Endothelial cell of umbilical vein (primary cell): Measurements from ENCODE around the gene CRYAB. TPM values are rescaled to one million over a fixed set of nuclear protein-coding genes. Genes with fewer than 3 reads are reported as not detected.

ENCODE experiments used
- BruUV-seq: library from RNA; stranded (reverse); fragments of 400-500 nt; replicated peaks from 2 replicates; lab custom pipeline; 2021; lab: Mats Ljungman, UMichigan
- CTCF ChIA-PET: fragments of 300-600, 350-600 bp; sonication (Branson Sonifier 250); formaldehyde crosslinking; loops from one replicate; lab custom pipeline; 2021; ENCODE audit warnings: antibody characterized with exemption, inconsistent platforms; lab: Charles Lee
- POLR2A ChIA-PET: fragments of 300-600, 350-600 bp; sonication (Branson Sonifier 250); formaldehyde crosslinking; loops from one replicate; lab custom pipeline; 2021; ENCODE audit warnings: antibody characterized with exemption, inconsistent platforms; lab: Charles Lee
- DNase-seq: peaks from one replicate; pipeline ENCODE4 v3.0.0-alpha.2; 2011; ENCODE audit warnings: low read depth, low spot score
- FAIRE-seq: peaks from 2 replicates; lab custom pipeline; 2011; peaks lifted over from hg19 to GRCh38; lab: Jason Lieb, UNC
- H2AFZ ChIP-seq: 2 replicates; pipeline ENCODE4 v1.6.0; 2012; ENCODE audit warnings: low read depth, low read length, control low read depth, inconsistent platforms
- H3K27ac ChIP-seq: 2 replicates; pipeline ENCODE4 v1.5.1; 2011; ENCODE audit warnings: low read depth, mild to moderate bottlenecking, control low read depth, low read length, moderate library complexity; ENCODE audit not compliant: insufficient read depth
- H3K27me3 ChIP-seq, 2 experiments: 2 replicates each; pipeline versions ENCODE4 v1.6.0 to v1.6.1; 2011; ENCODE audit warnings: low read length in 2 of 2, mixed read lengths in 1 of 2; ENCODE audit not compliant: control insufficient read depth in 2 of 2, insufficient read depth in 2 of 2
- H3K36me3 ChIP-seq, 2 experiments: 2 replicates in 1 of 2; 3 replicates in 1 of 2; pipeline ENCODE4 v1.5.1; 2011; ENCODE audit warnings: low read length in 2 of 2, mild to moderate bottlenecking in 1 of 2, moderate library complexity in 1 of 2; ENCODE audit not compliant: control insufficient read depth in 2 of 2, insufficient read depth in 2 of 2; ENCODE audit errors: extremely low read depth in 1 of 2
- H3K4me1 ChIP-seq: 3 replicates; pipeline ENCODE4 v1.5.1; 2011; ENCODE audit warnings: mild to moderate bottlenecking, low read length; ENCODE audit not compliant: control insufficient read depth, insufficient read depth; ENCODE audit errors: extremely low read depth
- H3K4me2 ChIP-seq: 2 replicates; pipeline ENCODE4 v1.6.1; 2011; ENCODE audit warnings: low read length, control low read depth, mixed read lengths; ENCODE audit not compliant: insufficient read depth
- H3K4me3 ChIP-seq, 3 experiments: fragments of 200-600 bp in 1 of 3; sonication (generic), shearing (Covaris generic) in 1 of 3; replicated peaks in 1 of 3; 2 replicates each; pipeline ENCODE4 v1.5.1; 2011 to 2016; ENCODE audit warnings: control low read depth in 3 of 3, low read length in 3 of 3, mild to moderate bottlenecking in 2 of 3, inconsistent platforms in 1 of 3, low read depth in 1 of 3, moderate library complexity in 1 of 3; ENCODE audit not compliant: insufficient read depth in 1 of 3
- H3K79me2 ChIP-seq: 2 replicates; pipeline ENCODE4 v1.6.0; 2012; ENCODE audit warnings: low read length, inconsistent platforms; ENCODE audit not compliant: control insufficient read depth, insufficient read depth
- H3K9ac ChIP-seq: replicated peaks from 2 replicates; pipeline ENCODE3; 2011; ENCODE audit warnings: low read length, control low read depth; ENCODE audit not compliant: insufficient read depth; ENCODE audit errors: extremely low read depth
- H3K9me1 ChIP-seq: replicated peaks from 3 replicates; pipeline ENCODE4 v1.6.0; 2011; ENCODE audit warnings: mild to moderate bottlenecking, low read length; ENCODE audit not compliant: control insufficient read depth, insufficient read depth; ENCODE audit errors: extremely low read depth
- H3K9me3 ChIP-seq: replicated peaks from 2 replicates; pipeline ENCODE4 v1.5.1; 2012; ENCODE audit warnings: low read length, inconsistent platforms; ENCODE audit not compliant: control insufficient read depth, insufficient read depth
- H4K20me1 ChIP-seq: replicated peaks from 2 replicates; pipeline ENCODE3; 2011; ENCODE audit warnings: mild to moderate bottlenecking, low read length; ENCODE audit not compliant: control insufficient read depth, insufficient read depth; ENCODE audit errors: extremely low read depth
- EZH2 ChIP-seq: IDR thresholded peaks from 2 replicates; pipeline ENCODE4 v1.6.1; 2012; ENCODE audit warnings: borderline replicate concordance, low read depth, mild to moderate bottlenecking, moderate library complexity, low read length, inconsistent platforms; ENCODE audit not compliant: severe bottlenecking
- FOS ChIP-seq: IDR thresholded peaks from 2 replicates; pipeline ENCODE4 v1.6.1; 2011; ENCODE audit warnings: mild to moderate bottlenecking, low read length, moderate library complexity, borderline replicate concordance; ENCODE audit not compliant: insufficient read depth
- GATA2 ChIP-seq: IDR thresholded peaks from 2 replicates; pipeline ENCODE4 v1.7.0; 2011; ENCODE audit warnings: low read depth, mild to moderate bottlenecking, moderate library complexity, mixed read lengths, low read length; ENCODE audit not compliant: insufficient read length, insufficient read depth
- JUN ChIP-seq: IDR thresholded peaks from 2 replicates; pipeline ENCODE4 v1.6.1; 2011; ENCODE audit warnings: borderline replicate concordance, low read depth; ENCODE audit not compliant: insufficient read length, insufficient read depth
- MAX ChIP-seq: IDR thresholded peaks from 2 replicates; pipeline ENCODE4 v1.6.1; 2011; ENCODE audit not compliant: insufficient read depth, insufficient read length
- MYC ChIP-seq: IDR thresholded peaks from one replicate; pipeline ENCODE4 v1.6.1; 2011; ENCODE audit warnings: mild to moderate bottlenecking, low read depth, low read length
- POLR2A ChIP-seq: IDR thresholded peaks from 2 replicates; pipeline ENCODE4 v1.6.1; 2012; ENCODE audit warnings: low read depth, mild to moderate bottlenecking, control low read depth, low read length
- POLR2AphosphoS5 ChIP-seq: IDR thresholded peaks from 2 replicates; pipeline ENCODE4 v1.6.1; 2012; ENCODE audit warnings: low read depth, mild to moderate bottlenecking, control low read depth, low read length, moderate library complexity; ENCODE audit not compliant: insufficient read depth
- dilution Hi-C: fragments of 300-500 bp; cut with MboI; formaldehyde crosslinking; loops from one replicate; pipeline ENCODE4 v1.15.0; 2019; ENCODE audit warnings: low sequenced_read_pairs; ENCODE audit not compliant: extremely low pct_ligation_motif_present
- intact Hi-C: fragments of 100-400 bp; cut with micrococcal nuclease; formaldehyde crosslinking; loops from one replicate; pipeline ENCODE4 v1.10.0; 2022
- polyA plus RNA-seq, 4 experiments: library from polyadenylated mRNA; depleted of rRNA in 3 of 4; stranded (reverse) in 3 of 4; unstranded in 1 of 4; fragments of >200 nt; gene quantifications; 2 replicates each; pipeline versions ENCODE4 v1.2.1 to v1.2.3, GENCODE V29; 2011 to 2012; ENCODE audit warnings: missing spikeins in 1 of 4
- total RNA-seq: library from RNA; stranded (reverse); gene quantifications from 2 replicates; pipeline ENCODE4 v1.2.3, GENCODE V29; 2021
- TF ChIP-seq, protein P1 (sequence below), 2 donors: IDR thresholded peaks; 1 replicate in 1 of 2; 2 replicates in 1 of 2; pipeline ENCODE4 v1.5.1; 2011; ENCODE audit warnings: low read length in 2 of 2, mild to moderate bottlenecking in 2 of 2, moderate library complexity in 2 of 2, control low read depth in 1 of 2, inconsistent platforms in 1 of 2, low read depth in 1 of 2; ENCODE audit not compliant: insufficient read depth in 1 of 2; ENCODE audit errors: extremely low read depth in 1 of 2

The CRYAB gene
- total and polyA plus RNA-seq, 2 donors (not counting 3 experiments of a cell fraction or from before 2014, with no cell fraction given), result 0.48 TPM; not detected in 1

- H3K4me2 ChIP-seq, result peak overlapping the region; percentile 17
- H3K36me3 ChIP-seq, result no peaks in the 10 kb centered on the region
- H3K79me2 ChIP-seq, result no peaks in the 10 kb centered on the region
- no peak overlapping the region for H3K4me3 ChIP-seq
- dilution Hi-C loops (no loop called here), intact Hi-C loops (no loop called here)
- no TSS peak for BruUV-seq
- FAIRE-seq (peak; percentile 18), DNase-seq (peak; percentile 48)
- peak overlapping the region; percentile 89 for H2AFZ ChIP-seq
- peaks cover 28% of the 10 kb centered on the region for H3K4me1 ChIP-seq
- no peaks in the 10 kb centered on the region for H3K9me1 ChIP-seq
- no peak for TF ChIP-seq EZH2
- no peak for TF ChIP-seq POLR2A
- TF ChIP-seq MYC, result no peak
- no peak for TF ChIP-seq POLR2AphosphoS5
- TF ChIP-seq JUN, result no peak
- TF ChIP-seq MAX, result no peak
- no peak for TF ChIP-seq GATA2
- no peak for TF ChIP-seq FOS
- TF ChIP-seq, protein P1, sequence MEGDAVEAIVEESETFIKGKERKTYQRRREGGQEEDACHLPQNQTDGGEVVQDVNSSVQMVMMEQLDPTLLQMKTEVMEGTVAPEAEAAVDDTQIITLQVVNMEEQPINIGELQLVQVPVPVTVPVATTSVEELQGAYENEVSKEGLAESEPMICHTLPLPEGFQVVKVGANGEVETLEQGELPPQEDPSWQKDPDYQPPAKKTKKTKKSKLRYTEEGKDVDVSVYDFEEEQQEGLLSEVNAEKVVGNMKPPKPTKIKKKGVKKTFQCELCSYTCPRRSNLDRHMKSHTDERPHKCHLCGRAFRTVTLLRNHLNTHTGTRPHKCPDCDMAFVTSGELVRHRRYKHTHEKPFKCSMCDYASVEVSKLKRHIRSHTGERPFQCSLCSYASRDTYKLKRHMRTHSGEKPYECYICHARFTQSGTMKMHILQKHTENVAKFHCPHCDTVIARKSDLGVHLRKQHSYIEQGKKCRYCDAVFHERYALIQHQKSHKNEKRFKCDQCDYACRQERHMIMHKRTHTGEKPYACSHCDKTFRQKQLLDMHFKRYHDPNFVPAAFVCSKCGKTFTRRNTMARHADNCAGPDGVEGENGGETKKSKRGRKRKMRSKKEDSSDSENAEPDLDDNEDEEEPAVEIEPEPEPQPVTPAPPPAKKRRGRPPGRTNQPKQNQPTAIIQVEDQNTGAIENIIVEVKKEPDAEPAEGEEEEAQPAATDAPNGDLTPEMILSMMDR (IDR thresholded peaks at IDR 0.05; ENCODE audit: extremely low read depth in 1 of 2, insufficient read depth in 1 of 2, low read depth in 1 of 2, low read length in 2 of 2), result no peak
- H4K20me1 ChIP-seq, result no peaks in the 10 kb centered on the region
- H3K9ac ChIP-seq, result peak overlapping the region; percentile 34
- H3K27me3 ChIP-seq, result no peaks in the 10 kb centered on the region
- peak overlapping the region; percentile 59 for H3K27ac ChIP-seq
- no peaks in the 10 kb centered on the region for H3K9me3 ChIP-seq
- POLR2A ChIA-PET, result no interaction called here
- CTCF ChIA-PET, result interaction anchor here (0.9 to 1.0 kb wide), 2 partner anchors 9 to 42 kb away, joined by 3 read pairs; no protein-coding TSS in a partner anchor
These were observed 11.8 kb upstream of the CRYAB start for GRCh38 chr11:111923351-111923788.
